ENCODE results near the gene CAPN11. TPM values are rescaled to one million over a fixed set of nuclear protein-coding genes. Genes with fewer than 3 reads are reported as not detected.
A peak's percentile ranks its signal among the peaks of the same experiment; 100 is the strongest.

The CAPN11 gene
- total RNA-seq, 6 experiments from 2014 or later, result 0.22 to 0.31 TPM; not detected in 4

GRCh38 chr6:44123544-44123943 is 35.1 kb upstream of the CAPN11 start:
- no peaks in the 10 kb centered on the region for H3K9me3 ChIP-seq
- no peaks in the 10 kb centered on the region for H3K27me3 ChIP-seq
- no peak overlapping the region for H3K4me3 ChIP-seq
- intact Hi-C loops (cut with DNase I), result no loop called here
- WGBS (ENCODE audit: insufficient coverage, low coverage, low lambda C conversion rate, missing lambda C conversion rate), result 86% methylated on average over 2 of the region's 2 CpGs
- TF ChIP-seq POLR2A (IDR thresholded peaks at IDR 0.05), result no peak
- TF ChIP-seq CTCF (IDR thresholded peaks at IDR 0.05), result no peak
- no peak overlapping the region for H3K27ac ChIP-seq
- ATAC-seq (no peak), DNase-seq (no peak)
- H3K4me1 ChIP-seq, result peaks cover 0 to 62% (median 30%) of the 10 kb centered on the region in 4 donors
- no peaks in the 10 kb centered on the region for H3K36me3 ChIP-seq

GRCh38 chr6:44126320-44127149 is 32.1 kb upstream of the CAPN11 start:
- no peaks in the 10 kb centered on the region for H3K9me3 ChIP-seq
- H3K4me3 ChIP-seq, result peak overlapping the region; percentile 93 to 97 (median 94)
- ATAC-seq (peak; percentile 52 to 61 (median 54)), DNase-seq (peak; percentile 52 to 70 (median 59))
- TF ChIP-seq POLR2A (IDR thresholded peaks at IDR 0.05) (peak; percentile 65), CTCF (IDR thresholded peaks at IDR 0.05) (no peak)
- H3K4me1 ChIP-seq, result peaks cover 0 to 48% (median 22%) of the 10 kb centered on the region in 4 donors
- intact Hi-C loops (cut with DNase I), result no loop called here
- H3K27me3 ChIP-seq, result no peaks in the 10 kb centered on the region
- H3K27ac ChIP-seq, result peak overlapping the region; percentile 81 to 93 (median 86)
- no peaks in the 10 kb centered on the region for H3K36me3 ChIP-seq
- WGBS (ENCODE audit: insufficient coverage, low coverage, low lambda C conversion rate, missing lambda C conversion rate), result under 1% methylated on average over 11 of the region's 31 CpGs

DNA sequence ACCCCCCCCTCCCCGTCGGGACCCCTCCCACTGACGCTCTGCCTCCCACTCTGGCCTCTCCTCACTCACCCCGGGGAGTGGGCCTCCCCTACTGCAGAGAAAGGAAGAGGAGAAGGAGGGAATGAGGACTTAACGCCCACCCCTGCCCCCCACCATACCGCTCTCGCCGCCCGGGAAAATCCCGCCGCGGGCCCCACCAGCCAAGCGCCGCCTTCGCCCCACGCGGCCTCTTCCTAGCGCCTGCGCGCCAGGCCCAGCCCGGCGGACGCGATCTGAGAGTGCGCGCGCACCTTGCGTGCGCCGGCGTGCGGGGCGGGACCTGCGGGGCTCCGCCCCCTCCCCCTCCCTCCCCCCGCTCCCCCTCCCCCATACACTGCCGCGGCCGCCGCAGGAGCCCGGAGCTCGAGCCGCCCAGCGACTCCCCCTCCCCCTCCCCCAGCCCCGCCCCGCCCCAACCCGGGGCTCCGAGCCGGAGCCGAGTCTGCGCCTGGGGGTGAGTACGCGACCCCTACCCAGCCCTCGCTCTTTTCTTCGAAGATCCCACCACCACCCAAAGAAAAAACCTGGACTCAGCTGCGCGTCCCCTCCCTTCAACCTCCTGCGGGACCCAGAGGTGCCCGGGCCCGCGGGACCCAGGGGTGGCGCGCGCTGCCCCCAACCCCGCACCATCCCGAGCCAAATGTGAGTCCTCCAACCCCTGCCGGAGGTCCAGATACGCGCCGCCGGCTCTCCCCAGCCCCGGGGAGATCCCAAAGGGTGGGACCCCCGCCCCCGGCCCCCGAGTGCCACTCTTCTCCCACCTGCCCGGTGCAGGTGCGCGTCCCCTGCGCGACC is 31.2 kb upstream of the CAPN11 start, which contains the start of the genes MRPL14 and TMEM63B:
Gene MRPL14, minus strand, starts transcription at position 267 of the 834 bp plus-strand sequence. CDS start 10,841 bp downstream, outside the sequence.
Gene TMEM63B, plus strand, starts transcription at position 369 of the 834 bp plus-strand sequence. CDS start 7,031 bp downstream, outside the sequence.
- H3K4me1 ChIP-seq, result peaks cover 0 to 48% (median 22%) of the 10 kb centered on the region in 4 donors
- peak; percentile 86 to 94 (median 90) for ATAC-seq
- 0% methylated on average over 7 of the region's 80 CpGs for WGBS (ENCODE audit: insufficient coverage, low coverage, low lambda C conversion rate, missing lambda C conversion rate)

More for the DNA sequence above, 31.2 kb upstream of the CAPN11 start, which contains the start of the genes MRPL14 and TMEM63B:
- Histone ChIP-seq H3K27ac (peak within 1 kb of the TSS; percentile 81 to 93 (median 86)), H3K27me3 (no peaks in the 10 kb centered on the region), H3K9me3 (no peaks in the 10 kb centered on the region), H3K4me3 (peak within 1 kb of the TSS; percentile 93 to 97 (median 94)), H3K36me3 (no peaks in the 10 kb centered on the region)
- peak; percentile 91 to 94 (median 93) for DNase-seq
- no peak for TF ChIP-seq CTCF (IDR thresholded peaks at IDR 0.05)
- TF ChIP-seq POLR2A (IDR thresholded peaks at IDR 0.05), result peak; percentile 51
- intact Hi-C loops (cut with DNase I), result no loop called here
